HG03439 (cell line): ENCODE measurements around the gene DGCR6L.
"Not testable (repeated sequence)": the region's sequence is repeated elsewhere in the genome, so short reads cannot be mapped to it uniquely, and the experiment has no call there.

Experiments used
- ATAC-seq: cut with Tn5 transposase; IDR thresholded peaks from one replicate; pipeline ENCODE4 v1.9.1; 2021; ENCODE audit warnings: mild to moderate bottlenecking, moderate library complexity; ENCODE audit not compliant: unreplicated experiment

Gene DGCR6L

DNA sequence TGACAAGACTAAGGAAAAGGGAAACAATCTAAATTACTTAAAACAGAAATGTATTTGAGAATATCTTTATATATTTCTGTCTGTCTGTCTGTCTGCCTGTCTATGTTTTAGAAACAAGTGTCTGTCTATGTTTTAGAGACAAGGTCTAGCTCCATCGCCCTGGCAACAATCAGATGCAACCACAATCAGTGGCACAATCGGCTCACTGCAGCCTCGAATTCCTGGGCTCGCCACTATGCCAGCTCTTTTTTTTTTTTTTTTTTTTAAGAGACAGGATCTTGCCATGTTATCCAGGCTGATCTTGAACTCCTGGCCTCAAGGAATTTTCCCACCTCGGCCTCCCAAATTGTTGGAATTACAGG, 8.7 kb upstream of the DGCR6L start:
- not testable (repeated sequence) for ATAC-seq

DNA sequence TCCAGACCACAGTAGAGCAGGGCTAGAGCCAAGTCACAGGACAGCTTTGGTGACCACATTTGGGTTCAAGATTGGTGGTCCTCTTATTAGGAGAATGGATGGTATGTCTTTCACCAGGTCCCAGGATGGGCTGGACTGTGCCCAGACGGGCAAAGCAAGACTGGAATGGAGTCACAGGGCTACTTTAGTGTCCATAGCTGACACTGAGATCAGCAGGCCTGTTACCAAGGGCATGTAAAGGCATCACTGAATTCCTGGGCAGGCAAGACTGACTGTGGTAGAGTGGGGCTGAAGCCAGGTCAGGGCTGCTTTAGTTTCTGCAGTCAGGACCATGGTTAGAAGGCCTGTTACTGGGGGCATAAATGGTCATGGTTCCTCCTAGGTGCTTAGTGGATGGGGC, 6.1 kb upstream of the DGCR6L start:
- ATAC-seq = not testable (repeated sequence)

- no peak for ATAC-seq
These were observed 4.3 kb upstream of the DGCR6L start for GRCh38 chr22:20324139-20324516.

- ATAC-seq = not testable (repeated sequence)
These were observed 1.8 kb upstream of the DGCR6L start for GRCh38 chr22:20321552-20322211.

GRCh38 chr22:20320659-20321551, 1.0 kb upstream of the DGCR6L start:
- ATAC-seq = not testable (repeated sequence)

DNA sequence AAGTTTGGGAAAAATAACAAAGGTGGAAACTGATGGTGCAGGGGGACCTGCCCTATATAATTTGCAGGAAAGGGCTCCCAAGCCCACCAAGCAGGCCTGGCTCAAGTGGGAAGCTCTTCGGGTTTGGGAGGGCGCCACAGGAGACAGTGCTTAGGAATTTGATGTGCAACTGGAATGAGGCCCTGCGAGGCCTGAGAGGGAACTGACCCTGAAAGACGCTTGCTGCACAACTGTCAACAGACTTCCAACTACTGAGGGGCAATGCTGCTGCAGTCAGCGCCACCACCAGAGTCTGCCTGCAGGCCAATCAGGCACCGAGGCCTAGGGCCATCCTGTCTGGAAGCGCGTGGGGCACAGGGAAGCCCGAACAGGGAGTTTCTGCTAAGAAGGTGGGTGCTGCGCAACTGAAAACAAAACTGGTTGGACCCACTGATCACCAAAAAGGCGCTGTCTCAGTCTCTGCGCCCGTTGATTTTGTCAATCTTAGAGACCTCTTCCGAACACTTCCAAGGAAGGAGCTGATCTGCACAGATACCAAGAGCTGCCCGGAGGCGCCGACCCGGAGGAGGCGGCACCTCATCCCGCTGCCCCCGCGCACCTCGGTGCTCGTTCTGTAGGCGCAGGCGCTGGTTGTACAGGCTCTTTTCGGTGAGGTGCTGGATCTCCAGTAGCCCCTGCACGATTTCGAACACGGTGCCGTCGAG, 667 bp downstream of the DGCR6L start:
- peak; percentile 17 for ATAC-seq

DNA sequence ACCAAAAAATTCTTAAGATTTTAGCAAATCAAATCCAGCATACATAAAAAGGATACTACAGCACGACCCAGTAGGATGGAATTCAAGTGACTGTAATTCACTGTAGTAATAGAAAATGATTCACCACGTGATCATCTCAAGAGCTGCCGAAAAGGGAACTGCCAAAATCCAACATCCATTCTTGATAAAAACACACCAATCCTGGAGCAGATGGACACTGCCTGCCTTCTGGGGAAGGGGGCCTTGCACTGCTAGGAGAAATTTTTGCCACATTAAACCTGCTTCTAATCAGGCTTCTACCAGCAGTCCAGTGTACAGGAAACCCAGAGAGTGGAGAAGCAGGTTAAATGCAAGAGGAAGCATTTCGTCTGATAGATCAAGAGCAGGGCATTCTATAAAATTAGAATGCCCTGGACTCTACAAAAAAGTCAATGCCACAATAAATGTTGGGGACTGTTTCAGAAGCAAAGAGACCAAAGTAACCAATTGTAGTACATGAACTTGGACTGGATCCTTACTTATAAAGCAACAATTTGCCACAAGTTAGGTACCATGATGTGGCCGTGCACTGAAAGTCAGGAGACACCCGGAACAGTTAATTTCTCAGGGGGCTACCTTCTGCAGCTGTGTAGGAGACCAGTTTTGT, 1.7 kb downstream of the DGCR6L start:
- not testable (repeated sequence) for ATAC-seq

DNA sequence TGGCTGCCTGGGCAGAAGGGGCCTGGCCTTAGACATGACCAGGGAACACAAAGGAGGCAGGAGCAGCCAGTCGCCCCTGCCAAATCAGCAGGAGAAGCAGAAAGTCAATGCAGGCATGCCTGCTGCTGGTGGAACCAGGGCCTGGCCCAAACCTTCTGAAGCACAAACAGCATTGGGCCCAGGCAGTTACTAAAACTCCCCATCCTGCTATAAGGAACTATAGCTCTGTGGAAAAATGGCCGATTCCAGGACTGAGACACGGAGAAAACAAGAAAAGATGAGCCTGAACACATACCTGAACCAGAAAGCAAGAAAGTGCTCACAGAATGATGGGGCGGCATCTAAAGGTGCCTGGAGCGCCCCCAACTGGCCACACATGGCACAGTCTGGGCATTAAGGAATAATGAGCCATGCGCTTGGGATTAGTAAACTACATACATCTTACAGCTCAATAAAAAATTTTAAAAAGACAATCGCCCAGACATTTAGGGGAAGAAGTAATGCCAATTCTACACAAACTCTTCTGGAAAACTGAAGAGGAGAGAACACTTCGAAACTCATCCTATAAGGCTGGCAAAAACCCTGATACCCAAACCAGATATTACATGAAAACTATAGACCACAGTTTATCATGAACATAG, 2.3 kb downstream of the DGCR6L start:
- not testable (repeated sequence) for ATAC-seq

DNA sequence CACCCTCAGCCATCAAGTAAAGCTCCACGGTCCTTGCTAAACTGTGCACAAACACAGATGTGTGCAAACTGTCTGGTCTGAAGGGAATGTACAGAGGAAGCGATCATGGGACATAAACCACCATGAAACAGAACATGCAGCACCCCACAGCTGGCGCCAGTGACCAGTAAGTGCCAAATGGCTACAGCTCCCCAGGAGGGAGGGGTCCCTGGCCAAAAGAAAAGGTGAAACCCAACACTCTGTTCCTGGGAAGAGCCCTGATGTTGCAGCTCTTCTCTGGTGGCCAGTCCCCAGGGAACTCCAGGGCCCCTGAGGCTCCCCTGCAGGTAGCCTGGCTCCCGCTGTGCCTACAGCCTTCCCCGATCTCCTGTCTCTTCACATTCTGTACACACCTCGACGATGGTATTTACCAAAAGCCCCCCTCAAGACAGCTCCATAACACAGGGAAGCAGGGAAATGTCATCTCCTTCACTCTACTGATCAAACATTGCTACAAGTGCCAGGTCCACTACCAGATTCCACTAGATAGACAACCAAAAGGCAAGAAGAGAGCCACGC, 2.9 kb downstream of the DGCR6L start:
- no peak for ATAC-seq

DNA sequence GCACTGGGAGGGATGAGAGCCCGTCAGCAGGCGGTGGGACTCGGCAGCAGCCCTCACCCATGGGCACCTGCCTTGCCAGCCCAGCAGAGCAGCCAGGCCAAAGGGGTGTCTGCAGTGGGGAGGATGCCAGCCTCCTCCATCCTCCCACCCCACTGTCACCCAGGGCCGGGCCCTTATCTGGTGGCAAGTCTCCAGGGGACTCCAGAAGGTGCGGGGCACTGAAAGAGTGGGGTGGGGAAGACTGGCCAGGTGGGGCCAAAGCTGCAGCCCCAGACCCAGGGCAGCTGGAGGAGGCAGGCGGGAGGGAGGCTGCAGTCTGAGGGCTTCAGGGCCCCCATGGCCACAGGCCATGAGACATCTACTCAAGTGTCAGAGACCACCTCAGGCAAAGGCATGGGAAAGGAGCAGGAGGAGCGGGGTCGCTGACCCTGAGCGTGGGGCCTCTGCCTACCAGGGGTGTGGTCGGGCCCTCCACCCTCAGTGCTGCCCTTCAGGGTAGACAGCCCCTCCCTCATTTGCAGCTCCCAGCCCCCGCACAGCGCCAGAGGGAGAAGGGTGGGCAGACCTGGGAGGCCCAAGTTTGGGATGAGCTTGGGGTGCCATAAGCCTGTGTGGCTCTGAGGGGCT, 3.5 kb downstream of the DGCR6L start:
- ATAC-seq = no peak

- ATAC-seq = no peak
These were observed 4.3 kb downstream of the DGCR6L start for GRCh38 chr22:20315337-20316216.

GRCh38 chr22:20314741-20315336, 5.0 kb downstream of the DGCR6L start:
- not testable (repeated sequence) for ATAC-seq

- ATAC-seq = not testable (repeated sequence)
These were observed 5.7 kb downstream of the DGCR6L start for GRCh38 chr22:20314206-20314605.

DNA sequence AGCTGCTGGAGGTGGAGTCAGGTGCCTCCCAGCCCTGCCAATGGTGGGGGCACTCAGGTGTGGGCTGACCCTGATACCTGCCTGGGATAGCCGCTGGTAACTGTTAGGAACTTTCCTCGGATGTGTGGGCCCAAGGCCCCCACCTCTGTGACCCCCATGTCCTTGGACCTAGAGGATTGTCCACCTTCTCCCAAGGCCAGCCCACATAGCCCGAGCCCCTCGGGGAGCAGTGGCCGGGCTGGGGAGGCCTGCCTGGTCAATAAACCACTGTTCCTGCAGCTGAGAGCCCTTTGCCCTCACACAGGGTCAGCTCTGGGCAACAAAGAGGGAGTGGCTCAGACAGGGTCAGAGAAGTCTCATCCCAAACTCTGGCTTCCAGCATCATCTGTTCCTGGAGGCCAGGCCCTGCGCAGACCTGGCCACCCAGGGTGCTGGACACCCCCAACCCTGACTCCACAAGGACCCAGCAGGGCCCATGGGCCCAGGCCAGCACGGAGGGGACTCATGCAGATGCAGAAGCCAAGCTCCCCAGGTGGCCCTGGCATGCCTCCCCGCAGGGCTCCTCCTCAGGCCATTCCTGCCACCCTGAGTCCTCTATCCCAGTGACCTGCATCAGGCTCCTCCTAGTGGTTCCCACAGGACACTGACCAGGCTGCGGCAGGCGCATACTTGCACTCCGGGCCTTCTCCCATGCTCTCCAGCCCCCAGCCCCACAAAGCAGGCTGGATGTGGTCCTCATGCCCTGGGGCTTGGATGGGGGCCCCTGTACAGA, 6.4 kb downstream of the DGCR6L start:
- not testable (repeated sequence) for ATAC-seq

DNA sequence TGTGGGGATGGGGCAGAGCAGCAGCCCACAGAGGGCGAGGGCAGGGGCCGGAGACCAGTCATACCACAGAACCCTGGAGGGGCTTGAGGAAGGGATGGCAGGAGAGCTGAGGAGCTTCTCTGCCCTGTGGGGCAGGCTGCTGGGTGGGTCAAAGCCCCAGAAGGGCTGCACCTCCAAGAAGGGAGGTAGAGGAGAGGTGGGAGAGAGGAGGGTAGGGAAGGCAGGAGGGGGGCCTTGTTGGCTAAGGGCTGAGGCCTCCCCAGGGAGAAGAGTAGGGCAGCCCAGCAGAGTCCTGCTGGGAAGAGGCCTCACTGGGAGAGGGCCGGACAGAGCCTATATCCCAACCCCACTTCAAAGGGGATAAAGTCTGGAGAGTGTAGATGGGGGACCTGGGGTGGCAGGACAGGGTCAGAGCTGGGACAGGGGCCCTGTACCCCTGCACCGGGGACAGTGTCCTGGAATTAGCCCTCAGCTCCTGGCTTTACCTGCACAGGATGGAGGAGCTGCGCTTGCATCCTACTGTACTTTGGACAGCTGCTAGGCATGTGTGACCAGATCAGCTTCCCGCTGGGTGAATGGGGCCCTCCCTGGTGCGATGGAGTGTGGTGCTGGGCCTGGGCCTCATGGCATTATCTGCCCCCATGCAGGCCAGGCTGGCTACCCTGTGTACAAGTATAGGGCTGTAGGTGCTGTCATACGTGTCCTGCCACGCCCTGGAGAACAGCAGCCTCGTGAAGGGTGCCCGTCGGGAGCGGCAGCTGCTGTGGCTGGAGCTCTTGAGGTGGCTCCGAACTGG, 7.3 kb downstream of the DGCR6L start:
- ATAC-seq = no peak

GRCh38 chr22:20311249-20312062, 8.4 kb downstream of the DGCR6L start:
- not testable (repeated sequence) for ATAC-seq
